Stimulated activated CD4-positive, alpha-beta T cell treated with anti-CD3 and anti-CD28 coated beads, Interleukin-15, amount 100 ng/mL, for 1 hour (primary cell): ENCODE measurements around the gene NDUFA13.

Experiments
- DNase-seq, 2 donors: peaks; one replicate each; pipeline ENCODE4 v3.0.0-alpha.2; 2020; ENCODE audit warnings: low read depth in 1 of 2, low spot score in 1 of 2

The NDUFA13 gene

DNA sequence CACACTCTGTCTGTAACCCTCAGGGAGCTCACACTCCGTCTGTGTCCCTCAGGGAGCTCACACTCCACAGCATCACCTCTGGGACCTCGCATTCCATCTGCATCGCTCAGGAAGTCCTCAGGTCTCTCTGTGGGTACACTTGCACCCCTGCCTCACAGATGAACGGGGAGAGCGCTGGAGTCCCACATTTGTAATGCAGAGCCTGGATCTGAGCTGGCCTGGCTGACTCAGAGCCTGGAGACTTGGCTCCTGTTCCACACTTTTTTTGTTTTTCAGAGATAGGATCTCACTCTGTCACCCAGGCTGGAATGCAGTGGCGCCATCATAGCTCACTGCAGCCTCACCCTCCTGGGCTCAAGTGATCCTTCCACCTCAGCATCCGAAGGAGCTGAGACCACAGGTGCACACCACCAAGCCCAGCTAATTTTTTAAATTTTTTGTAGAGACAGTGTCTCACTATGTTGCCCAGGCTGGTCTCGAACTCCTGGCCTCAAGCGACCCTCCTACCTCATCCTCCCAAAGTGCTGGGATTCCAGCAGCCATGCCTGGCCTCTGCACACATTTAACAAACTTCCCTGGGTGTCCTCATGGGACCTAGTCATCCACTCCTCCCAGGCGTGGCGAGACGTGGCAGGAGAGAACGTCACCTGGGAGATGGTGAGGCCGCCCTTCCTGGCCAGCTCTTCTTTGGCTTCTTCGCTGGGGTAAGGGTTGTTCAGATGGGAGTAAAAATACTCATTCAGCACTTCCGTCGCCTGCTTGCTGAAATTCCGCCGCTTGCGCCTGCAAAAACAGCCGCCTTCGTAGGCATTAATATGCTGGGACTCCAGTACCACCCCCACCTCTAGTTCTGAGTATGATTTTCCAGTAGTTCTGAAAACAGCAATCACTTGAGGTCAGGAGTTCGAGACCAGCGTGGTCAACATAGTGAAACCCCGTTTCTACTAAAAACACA is 53.1 kb downstream of the NDUFA13 start:
- DNase-seq, result no peak

DNA sequence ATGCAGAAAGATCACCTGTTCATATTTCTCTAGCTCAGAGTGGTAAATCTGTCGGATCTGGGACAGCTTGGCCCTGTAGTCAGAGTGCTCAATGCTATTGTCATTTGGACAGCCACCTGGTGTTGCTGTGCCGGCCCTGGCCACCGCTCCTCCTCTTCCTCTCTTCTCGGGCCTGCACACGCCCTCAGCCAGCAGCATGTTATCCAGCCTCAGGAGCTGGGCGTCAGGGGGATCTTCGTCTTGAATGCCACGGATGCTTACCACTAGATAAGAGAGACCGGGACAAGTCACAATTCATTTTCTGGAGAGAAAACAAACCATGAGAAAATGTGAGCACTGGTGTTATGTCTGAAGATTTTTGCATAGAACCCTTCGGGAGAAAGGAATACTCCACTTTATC is 54.5 kb downstream of the NDUFA13 start:
- no peak for DNase-seq

DNA sequence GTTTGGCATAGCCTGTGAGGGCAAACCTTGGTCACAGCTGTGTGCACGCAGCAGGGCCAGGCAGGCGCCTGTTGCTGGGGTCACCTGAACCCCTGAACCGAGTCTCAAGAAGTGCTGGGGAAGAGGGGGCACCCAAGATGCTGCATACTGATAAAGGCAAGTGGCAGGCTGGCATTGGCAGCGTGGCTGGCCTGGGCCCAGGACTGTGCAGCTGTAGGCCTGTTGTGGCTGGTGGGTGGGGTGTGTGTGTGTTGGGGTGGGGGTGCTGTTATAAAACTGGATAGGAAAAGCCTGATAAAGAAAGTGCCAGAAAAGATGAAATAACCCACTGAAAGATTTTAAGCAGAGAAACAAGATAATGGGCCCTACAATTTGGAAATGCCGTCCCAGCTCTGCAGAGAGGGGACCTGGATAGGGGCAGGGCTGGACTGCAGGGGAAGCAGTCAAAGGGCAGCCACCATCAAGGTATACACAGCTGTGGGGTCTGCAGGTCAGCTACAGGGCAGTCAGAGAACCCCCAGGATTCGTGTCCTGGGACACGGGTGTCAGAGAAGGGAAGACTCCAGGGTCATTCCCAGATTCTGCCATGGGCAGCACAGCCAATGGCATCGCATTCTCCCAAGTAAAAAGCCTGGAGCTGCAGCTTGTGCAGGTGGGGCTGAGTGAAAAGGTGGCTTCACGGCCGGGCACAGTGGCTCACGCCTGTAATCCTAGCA is 55.2 kb downstream of the NDUFA13 start:
- DNase-seq, result no peak

DNA sequence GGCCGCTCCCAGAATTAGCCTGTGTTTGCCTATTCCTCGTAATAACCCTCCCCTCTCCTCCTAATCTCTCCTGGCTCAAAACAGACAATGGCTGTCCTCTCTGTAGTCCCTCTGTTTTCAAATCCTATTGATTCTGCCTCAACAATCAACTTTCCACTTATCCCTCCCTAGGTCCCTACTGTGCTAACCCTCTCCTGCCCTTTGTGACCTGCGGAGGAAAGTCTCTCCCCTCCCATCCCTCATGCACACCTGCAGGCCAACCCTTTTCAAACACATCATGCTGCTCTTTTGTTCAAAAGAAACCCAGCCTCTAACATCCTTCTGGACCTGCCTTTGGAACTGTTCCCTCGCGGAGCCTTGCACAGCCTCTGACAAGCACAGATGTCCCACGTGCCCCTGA is 59.4 kb downstream of the NDUFA13 start:
- DNase-seq, result no peak
